NCI-H460 (cell line): ENCODE data around the gene FGF8. TPM values are rescaled to one million over a fixed set of nuclear protein-coding genes. Genes with fewer than 3 reads are reported as not detected.
A peak's percentile ranks its signal among the peaks of the same experiment; 100 is the strongest.

ENCODE experiments used
- DNase-seq: peaks from one replicate; pipeline ENCODE4 v3.0.0-alpha.2; 2016; ENCODE audit warnings: low read depth; ENCODE audit errors: extremely low read depth
- total RNA-seq: library from RNA; depleted of rRNA; stranded (reverse); fragments of >200 nt; shearing (Covaris generic); gene quantifications from 2 replicates; pipeline ENCODE4 v1.2.3, GENCODE V29; 2014

The FGF8 gene
- total RNA-seq, 1 experiment from 2014 or later, result 0.37 TPM

DNA sequence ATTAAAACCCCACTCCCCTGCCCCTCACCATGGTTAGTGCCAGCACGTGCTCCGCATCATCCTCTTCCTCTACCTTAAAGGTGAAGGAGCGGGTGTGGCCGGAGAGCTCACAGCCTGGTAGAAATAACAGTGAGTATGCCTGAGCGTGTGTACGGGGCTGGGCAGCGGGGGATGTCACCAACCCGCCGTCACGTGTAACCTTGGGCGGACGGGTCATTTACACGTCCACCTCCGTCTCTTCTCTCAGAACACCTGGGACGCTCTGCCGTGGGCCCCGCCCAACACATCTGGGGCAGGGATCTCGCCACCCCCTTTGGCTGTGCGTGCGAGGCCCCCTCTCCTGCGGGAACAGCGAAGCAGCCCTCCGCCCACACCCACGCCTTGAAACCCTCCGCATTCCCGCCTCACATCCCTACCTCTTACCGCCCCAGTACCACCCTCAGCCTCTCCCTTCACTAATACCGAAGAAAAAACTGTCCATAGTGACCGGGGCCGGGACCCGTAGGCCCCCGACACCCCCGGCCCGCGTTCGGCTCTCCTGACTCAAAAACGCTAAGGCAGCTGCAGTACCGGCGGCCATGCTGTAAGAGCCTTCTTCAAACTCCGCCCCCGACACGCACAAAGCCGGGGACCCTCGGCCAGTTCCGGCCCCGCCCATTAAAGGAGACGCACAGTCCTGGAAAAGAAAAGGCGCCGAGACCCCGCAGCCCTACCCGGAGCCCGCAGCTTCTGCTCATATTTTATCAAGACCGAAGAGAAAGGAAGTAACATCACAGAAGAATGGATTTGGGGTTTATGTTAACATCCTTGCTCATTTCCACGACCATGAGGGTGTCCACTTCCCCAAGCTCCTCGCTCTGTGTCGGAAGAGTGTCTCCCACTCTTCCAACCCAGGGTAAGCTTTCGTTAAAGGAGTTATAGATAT, 7.2 kb upstream of the FGF8 start, which contains the start of gene NPM3:
Gene NPM3, minus strand, starts transcription at position 636 of the 925 bp plus-strand sequence. Its CDS starts 56 bp downstream, at position 580.
- peak; percentile 82 for DNase-seq

DNA sequence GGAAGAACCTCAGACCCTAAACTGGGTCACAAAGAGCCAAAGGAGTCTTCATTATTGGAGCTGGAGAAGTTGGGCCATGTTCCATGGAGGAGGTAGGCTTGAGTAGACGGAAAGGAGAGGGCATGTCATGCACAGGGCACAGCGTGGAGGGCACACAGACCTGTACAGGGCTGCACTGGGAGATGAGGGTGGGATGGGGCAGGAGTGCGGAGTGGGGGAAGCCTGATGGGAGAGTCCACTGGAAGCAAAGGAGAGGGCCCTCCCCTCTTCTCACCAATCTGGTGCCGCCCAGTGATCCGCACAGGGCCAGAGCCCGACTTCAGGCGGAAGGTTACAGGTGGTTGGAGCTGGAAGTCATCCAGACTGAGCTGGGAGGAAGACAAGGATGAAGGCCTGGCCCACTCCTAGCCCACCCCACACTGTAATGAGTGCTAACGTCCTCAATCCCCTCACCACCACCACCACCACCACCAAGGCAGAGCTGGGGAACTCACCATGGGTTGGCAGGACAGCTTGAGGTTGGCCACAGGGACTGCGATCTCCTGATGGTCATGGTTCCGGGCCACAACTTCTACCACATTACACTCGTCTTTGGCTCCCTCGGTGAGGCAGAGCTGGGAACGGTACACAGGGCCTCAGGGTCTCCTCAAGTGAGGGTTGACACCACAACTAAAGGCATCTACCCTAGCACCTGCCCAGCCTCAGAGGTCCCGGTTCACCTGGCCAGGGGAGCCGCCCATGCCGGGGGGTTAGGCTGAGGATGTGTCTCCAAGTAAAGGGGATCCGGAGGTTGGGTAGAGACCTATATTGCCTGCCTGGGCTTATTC, 6.3 kb upstream of the FGF8 start:
- no peak for DNase-seq

DNA sequence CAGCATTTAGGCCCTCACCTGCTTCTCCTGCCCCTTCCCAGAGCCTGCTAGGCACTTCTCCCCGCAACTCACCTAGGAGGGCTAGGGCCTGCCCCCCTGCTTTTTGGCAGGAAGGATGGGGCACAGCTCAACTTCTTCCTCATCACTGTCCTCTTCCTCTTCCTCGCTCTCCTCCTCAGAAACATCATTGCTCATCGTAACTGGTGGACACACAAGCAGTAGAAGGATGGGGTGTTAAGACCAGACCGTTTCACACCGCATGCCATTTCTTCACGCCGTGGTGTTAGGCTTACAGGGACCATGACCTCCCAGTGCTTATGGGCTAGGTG, 5.7 kb upstream of the FGF8 start:
- no peak for DNase-seq

DNA sequence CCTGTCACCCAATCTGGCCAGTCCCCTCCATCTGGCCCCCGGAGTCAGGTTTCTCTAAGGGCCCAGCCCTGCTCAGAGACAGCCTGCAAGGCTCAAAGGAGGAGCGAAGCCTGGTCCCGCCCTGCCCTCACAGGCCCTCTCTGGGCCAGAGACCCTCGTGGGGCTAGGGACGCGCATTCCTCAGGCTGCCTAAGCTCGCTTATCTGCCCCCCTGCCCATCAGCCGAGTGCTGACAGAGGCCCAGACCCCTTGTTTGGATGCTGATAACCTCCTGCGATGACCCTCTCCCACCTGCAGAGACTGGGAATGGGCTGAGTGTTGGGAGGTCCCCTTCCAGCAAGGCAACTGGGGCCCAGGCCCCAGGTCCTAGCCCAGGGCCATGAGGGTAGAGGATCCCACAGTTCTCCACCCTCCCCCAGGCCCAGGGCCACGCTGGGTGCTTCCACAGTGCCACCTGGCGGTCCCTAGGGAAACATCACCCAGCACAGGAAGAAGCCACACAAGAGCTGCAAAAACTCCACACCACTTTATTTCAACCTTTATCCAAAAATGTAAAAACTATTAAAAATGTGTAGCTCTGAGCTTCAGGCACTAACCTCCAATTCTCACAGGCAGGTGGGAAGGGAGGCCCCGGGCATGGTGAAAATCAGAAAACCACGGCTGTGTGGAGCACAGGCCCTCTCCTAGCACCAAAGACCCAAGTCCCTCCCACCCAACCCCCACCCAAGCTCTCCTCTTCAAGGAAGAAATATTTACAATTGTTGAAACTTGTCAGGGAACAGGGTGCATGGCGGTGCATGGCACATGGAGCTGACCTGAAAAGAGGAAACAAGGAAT, 5.1 kb upstream of the FGF8 start:
- DNase-seq, result peak; percentile 64

DNA sequence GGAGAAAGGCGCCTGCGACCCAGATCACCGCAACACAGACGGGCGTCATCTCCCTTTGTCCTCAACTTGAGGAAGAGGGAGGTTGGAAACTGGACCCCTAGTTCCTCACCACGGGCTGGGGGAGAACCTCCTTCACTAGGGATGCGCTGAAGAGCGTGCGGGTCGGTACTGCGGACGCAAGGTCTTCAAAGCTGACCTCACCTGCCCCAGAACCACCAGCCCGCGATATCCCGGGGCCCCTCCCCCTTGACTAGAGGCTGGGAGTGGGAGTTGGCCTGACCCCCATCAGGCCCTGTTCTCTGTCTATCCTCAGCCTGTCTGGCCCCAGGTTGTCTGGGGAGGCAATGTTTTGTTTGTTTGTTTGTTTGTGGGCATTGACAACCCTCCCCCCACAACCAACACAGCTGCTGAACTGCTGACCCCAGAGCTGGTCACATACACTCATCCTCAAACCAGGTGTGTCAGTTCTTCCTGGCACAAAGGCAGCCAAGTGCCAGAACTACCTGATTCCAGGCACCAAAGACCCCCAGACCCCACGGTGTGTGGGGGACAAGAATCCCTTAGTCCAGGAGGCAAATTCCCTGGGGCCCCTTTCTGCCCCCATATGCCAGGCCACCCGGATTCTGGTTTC, 4.4 kb upstream of the FGF8 start:
- DNase-seq, result no peak

DNA sequence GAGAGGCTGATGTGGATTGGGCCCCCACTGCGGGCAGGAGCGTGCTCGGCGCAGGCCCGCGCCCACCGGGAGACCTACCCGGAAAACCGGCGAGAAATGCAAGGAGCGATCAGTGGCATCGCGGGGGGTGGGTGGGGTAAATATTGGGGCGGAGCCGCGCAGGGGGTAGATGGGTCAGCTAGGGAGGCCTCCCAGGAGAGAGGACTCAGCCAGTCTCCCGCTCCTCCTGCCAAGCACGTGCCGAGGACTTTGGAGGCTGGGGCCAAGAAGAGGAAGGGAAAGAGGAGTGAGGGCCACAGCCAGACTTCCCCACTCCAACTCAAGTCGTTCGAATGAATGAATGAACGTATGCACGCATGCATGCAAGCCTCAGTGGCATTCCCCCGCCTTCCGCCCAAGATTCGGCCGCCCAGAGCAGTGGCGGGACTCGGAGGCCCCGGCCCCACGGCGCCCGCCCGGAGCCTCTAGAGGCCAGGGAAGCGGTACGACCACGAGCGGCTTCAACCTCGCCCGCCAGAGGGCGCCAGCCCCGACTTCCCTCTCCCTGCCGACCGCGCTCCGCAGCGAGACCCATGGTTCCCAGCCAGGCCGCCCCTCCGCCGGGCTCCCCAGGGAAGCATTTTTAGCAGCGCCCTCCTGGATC, 3.8 kb upstream of the FGF8 start:
- peak; percentile 62 for DNase-seq

DNA sequence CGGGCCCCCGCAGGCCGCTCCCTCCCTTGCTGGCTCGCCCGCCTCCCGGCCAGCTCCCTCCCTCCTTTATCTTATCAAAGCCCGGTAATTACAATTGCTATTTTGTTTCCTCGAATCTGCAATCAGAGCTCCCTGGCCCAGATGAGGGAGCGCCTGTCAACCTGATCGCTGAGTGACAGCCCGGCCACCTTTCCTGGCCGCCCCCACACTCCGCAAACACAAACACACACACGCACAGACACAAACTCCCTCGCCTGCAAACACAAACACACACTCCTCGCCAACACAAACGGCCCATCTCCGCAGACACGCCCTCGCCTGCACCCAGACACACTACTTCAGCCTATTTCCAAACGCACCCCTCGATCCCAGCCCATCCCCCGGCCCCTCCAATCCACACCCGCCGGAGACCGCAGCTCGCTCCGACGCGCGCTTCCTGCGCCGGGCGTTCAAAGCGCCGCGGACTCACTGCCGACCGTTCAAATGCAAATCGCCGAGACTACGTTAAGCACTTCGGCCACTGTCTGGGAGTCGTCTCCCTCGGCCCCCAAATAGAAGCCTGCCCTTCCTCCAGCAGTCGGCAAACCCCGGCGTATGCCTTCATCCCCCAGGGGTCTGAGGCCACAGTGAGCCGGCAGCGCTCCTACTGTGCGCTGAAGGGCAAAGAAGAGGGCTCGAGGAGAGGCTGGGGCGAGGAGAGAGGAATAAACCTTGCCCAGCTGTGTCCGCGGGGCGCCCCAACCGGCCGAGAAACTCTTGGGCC, 3.0 kb upstream of the FGF8 start:
- DNase-seq, result no peak

DNA sequence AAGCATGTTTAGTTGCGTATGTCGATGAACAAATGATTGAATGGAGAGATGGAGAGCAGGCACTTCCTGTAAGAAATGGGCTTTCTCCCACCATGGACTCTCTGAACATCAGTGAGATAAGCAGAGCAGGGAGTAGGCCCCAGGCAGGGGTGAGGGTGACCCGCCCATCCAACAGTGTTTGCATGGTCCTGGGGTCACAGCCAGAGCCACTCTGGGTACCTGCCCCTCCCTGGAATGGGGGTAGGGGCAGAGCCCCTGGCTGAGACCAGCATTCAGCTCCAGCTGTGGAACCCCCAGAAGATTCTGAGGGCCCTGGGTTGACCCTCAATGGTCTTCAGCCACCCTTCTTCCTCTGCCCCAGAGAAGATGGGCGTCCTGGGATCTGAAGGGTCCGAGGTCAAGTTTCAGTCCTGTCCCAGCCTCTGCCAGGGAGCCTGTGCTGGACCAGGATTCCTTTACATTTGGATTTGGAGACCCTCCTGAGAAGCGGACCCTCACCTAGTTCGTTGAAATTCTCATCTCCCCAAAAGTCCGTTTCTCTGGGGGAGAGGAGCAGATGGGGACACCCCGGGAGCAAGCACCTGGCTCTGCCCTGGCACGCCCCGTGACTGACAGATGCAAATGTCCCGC, 2.4 kb upstream of the FGF8 start:
- DNase-seq, result no peak

DNA sequence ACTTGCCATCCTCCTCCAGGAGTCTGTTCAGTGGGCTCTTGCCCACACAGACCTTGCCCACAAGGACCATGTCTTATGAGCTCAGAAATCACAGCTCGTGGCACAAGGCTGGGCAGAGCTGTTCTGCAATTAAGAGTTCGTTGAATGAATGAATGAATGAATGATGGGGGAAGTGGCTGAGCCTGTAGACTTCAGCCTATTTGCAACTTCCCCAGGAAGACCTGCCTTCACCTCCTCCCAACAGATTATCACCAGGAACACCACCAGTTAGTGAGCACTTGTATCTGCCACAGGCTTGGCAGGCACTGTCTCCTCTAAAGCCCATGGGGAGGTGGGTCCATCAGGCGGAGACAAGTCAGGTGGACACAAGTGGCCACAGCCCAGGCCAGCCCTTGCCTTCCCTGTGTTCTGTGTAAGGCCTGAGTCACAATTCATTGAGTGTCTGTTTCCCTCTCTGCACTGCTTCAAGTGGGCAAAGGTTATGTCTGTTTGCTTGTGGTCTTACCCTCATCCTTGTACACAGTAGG, 1.8 kb upstream of the FGF8 start:
- no peak for DNase-seq

DNA sequence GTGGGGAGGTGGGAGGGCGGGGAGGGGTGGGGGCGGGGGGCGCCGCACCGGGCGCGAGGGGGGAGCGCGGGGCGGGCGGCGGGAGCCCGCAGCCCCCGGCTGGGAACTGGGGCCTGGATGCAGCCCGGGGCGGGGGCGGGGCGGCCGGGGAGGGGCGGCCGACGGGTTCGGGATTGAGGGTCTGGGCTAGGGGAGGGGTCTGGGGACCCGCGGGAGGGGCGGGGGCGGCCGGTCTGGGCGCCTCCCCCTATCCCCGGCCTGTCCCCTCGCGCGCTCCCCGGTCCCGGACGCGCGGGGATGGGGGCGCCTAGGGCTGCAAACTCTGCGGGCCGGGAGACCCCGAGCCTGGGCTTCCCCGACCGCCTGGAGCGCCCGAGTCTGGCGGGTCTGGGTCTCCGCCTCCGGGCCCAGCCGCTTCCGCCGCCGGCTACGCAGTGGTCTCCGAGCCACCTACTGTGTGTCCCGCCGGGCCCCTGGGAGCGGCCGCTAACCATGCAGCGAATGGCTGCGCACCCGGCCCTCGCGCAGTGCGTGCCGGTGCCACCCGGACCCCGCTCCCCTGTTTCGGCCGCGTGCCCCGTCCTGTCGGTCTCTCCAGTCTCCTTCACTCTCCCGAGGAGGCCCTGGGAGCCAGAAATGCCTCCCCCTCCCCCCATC, 375 bp upstream of the FGF8 start:
- DNase-seq, result no peak

DNA sequence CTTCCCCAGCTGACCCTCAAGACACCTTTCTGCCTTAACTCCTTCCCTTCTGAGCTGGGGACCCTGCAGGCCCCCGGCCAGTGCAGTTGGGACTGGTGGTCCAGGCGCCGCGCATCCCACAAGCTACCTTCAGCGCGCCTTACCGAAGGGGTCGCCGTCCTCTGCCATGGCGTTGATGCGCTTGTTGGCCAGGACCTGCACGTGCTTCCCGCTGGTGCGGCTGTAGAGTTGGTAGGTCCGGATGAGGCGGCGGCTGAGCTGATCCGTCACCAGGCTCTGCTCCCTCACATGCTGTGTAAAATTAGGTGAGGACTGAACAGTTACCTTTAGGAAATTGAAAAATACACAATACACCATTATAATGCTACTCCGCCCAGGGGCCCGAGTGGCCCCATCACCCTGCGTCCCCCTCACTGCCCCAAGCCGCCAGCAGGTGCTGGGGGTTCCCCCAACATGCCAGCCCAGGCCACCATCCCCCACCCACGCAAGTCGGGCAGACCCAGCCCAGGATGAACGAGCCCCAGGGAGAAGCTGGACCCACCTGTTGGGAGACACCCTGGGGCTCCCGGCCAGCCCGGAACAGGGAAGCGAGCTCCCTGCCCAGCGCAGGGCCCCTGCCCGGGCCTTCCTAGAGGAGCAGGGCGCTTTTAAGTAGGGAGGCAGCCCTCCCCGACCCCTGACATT, 1.2 kb downstream of the FGF8 start:
- no peak for DNase-seq

DNA sequence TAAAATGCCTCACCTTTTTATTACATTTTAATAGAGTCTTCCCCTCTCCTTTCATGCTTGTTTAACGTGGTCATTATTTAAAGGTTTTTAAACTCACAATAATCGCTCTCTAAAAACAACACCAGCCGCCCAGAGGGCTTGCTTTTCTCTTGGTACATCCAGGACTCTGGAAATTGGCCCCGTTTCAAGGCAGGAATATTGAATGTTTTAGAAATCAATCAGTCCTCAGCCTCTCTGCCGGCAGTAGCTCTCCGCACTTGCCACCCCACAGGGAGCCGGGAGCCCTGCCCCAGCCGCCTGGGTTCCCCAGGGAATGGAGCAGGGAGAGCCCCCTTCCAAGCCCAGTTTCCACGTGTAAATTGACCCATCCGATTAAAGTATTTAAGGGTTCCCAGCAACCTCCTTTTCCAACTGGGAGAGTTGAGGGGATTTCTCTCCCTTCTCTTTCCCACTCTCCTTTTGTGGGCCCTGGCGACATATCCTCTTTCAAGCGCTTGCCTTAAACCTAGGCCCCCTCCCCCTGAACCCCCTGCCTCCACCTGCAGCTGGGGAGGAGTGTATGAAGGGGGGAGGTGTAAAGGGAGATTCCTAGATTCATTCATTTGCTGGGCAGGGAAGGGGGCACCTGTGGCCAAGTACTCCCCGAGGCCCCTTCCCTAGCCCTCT, 1.9 kb downstream of the FGF8 start:
- DNase-seq, result no peak

DNA sequence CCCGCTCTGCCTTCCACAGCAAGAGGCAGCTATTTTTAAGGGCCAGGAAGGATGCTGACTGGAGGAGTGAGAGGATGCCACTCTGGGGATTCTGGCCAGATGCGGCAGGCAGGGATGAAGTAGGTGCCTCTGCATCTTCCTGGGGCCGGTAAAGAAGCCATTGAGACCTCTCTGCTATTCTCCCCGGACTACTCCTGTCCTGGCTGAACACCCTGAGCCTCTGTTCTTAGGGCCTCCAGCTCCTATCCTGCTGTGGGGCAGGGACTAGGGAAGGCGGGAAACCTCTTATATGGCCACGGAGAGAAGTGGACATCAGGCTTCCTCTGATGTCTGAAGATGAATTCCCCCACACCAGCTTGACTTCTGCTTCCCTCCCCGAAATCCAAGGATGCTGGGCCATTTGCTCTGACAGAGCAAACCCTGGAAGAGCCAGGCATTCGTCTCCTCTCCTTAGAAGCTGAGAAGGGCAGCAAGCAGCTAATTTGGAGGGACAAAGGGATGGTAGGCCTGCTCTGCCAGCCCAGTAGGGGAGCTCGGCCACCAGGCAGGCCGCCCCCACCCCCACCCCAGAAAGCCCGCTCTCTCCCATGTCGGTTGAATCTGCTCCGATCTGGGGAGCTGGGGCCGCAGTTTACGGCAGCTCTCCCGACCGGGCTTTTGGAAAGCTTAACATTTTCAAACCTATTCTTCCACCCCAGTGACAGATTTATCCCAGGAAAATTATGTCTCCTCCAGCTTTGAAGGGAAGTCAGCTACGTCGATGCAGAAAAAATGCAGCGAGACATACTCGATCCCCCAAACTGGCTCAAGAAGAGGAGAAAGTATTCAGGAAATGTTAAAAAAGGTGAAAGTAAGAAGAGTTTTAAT, 2.8 kb downstream of the FGF8 start:
- DNase-seq, result no peak

DNA sequence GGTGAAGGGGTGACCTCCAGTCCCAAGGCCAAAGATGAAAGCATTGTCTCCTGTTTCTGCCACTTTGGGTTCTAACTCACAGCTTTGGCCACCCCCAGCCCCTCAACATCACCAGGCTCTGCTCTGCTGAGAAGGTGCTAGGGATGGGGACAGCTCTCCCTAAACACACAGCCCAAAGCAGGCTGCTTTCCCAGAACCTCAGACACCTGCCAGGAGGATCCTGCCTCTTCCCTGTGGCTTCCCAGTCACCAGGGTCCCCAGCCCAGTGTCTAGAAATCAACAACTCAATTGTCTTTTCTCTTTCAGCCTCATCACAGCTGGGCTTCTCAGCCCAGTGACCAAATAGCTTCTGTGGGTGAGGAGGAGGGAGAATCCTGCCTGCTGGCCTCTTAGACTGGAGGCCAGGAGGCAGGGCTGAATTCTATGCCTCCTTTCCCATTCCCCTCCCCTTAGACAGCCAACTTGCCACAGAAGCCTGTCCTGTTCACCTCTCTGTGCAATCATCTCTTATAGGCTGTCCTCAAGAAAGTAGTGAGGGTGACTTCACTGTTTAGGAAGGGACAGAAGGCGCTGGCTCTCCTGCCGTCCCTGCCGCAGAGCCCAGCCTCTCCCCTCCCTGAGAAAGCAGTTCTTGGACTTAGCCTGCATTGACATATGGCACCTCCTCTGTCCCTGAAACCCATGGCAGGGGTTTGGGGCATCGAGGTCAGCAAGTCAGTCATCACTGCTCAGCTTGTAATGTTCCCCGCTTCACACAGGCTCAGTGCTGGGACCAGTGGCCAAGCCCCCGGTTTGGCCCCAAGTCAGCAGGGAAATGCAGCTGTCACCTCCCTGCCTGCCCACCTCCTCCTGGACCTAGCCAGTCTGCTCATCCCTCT, 3.7 kb downstream of the FGF8 start:
- DNase-seq, result no peak

DNA sequence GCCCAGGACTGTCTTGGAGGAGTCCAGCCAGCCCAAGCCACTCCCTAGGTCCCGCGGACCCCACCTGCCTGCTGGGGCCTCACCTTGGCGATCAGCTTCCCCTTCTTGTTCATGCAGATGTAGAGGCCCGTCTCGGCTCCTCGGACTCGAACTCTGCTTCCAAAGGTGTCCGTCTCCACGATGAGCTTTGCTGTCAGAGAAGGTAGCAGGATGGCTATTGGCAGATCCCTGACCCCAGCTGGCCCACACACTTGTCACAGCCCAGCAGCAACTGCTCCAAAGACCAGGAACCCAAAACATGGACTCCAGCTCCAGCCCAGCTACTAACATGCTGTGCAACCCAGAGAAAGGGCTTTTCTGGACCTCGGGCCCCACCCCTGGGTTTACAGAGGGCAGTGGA, 4.5 kb downstream of the FGF8 start:
- DNase-seq, result no peak
